SH-SY5Y (cell line): ENCODE results near the gene OCA2.

Experiments used
- GATA2 ChIP-seq: IDR thresholded peaks from 2 replicates; pipeline ENCODE4 v1.6.1; 2011; ENCODE audit warnings: mild to moderate bottlenecking, low read depth, low read length
- GATA3 ChIP-seq: IDR thresholded peaks from 2 replicates; pipeline ENCODE4 v1.6.1; 2011; ENCODE audit warnings: low read depth, mild to moderate bottlenecking, low read length, moderate library complexity

DNA sequence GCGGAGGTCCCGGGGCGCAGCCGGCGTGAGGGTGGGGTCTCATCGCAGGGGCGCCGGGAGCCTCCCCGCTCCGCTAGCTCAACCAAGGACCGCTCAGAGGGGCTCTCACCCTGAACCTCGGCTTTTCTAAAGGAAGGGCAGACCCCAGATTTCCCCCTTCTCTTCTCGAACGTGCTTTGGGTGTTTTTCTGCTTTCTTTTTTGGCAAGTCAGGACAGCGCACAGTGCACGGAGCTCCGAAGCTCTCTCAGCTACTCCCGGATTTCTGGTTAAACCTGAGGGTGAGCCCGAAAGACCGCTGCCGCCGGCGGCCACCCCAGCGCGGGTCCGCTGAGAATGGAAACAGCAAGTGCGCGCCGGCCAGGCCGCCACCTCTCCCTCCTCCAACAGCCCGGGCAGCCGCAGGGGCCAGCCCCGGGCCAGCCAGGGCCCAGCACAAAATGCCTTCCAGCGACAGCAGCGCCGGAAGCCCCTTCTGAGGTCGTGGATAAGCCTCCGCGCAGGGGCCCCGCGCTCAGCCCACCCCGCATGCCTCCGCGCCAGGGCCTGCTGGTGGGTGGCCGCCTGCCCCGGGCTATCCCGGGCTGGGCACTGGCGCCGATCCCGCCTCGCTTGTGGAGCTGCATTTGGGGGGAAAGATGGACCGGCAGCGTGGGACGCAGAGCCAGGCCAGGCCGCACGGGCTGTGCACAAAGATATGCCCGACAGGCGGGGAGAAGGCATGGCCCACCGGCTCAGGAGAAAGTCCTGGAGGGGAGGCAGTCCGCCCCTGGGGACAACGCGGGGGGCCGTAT lies 8.2 kb upstream of the OCA2 start:
- no peak for TF ChIP-seq GATA2
- TF ChIP-seq GATA3, result no peak
